HepG2 (cell line): ENCODE data around the gene FOXN3. TPM values are rescaled to one million over a fixed set of nuclear protein-coding genes. Genes with fewer than 3 reads are reported as not detected.
A peak's percentile ranks its signal among the peaks of the same experiment; 100 is the strongest.

Experiments
- ATAC-seq: fragments of 200-7000 bp; cut with Tn5 transposase; 3 replicates; pipeline ENCODE4 v1.9.1; 2020; ENCODE audit warnings: mild to moderate bottlenecking, moderate library complexity
- BruUV-seq: library from RNA; stranded (reverse); fragments of 400-500 nt; replicated peaks from 2 replicates; lab custom pipeline; 2021; lab: Mats Ljungman, UMichigan
- CTCF ChIA-PET: fragments of 300-600 bp; formaldehyde crosslinking; extraction: SDS; loops from one replicate; lab custom pipeline; 2021; ENCODE audit warnings: low total read pairs, inconsistent platforms, low intra/inter-chr PET ratio; lab: Yijun Ruan, JAX
- POLR2A ChIA-PET: fragments of 350-600 bp; sonication (Branson Sonifier 250); formaldehyde crosslinking; loops from one replicate; lab custom pipeline; 2020; ENCODE audit warnings: antibody characterized with exemption, inconsistent platforms; lab: Yijun Ruan, JAX
- DNase-seq: peaks from one replicate; pipeline ENCODE4 v3.0.0-alpha.2; 2015; ENCODE audit warnings: low spot score
- FAIRE-seq: peaks from 3 replicates; lab custom pipeline; 2011; peaks lifted over from hg19 to GRCh38; lab: Jason Lieb, UNC
- H2AFZ ChIP-seq: one replicate; pipeline ENCODE4 v1.6.1; 2011; ENCODE audit warnings: low read length, inconsistent platforms
- H3K27ac ChIP-seq: fragments of 300-600 bp; 3 replicates; pipeline ENCODE4 v1.8.0; 2011; ENCODE audit warnings: mixed run types, mild to moderate bottlenecking, mixed read lengths, low read length, inconsistent platforms; ENCODE audit not compliant: insufficient read depth; ENCODE audit errors: extremely low read length
- H3K27me3 ChIP-seq, 2 experiments: fragments of 200-600 bp in 1 of 2; 2 replicates in 1 of 2; 3 replicates in 1 of 2; pipeline versions ENCODE4 v1.6.0 to v1.8.0; 2011; ENCODE audit warnings: low read length in 2 of 2, mild to moderate bottlenecking in 2 of 2, moderate library complexity in 2 of 2, inconsistent platforms in 1 of 2; ENCODE audit not compliant: insufficient read depth in 2 of 2, control insufficient read depth in 1 of 2
- H3K36me3 ChIP-seq, 2 experiments: fragments of 200-600 bp in 1 of 2; replicated peaks in 1 of 2; 2 replicates in 1 of 2; 3 replicates in 1 of 2; pipeline versions ENCODE4 v1.5.1 to v1.8.0; 2011; ENCODE audit warnings: low read length in 2 of 2, inconsistent platforms in 1 of 2; ENCODE audit not compliant: insufficient read depth in 2 of 2, control insufficient read depth in 1 of 2
- H3K4me1 ChIP-seq: 2 replicates; pipeline ENCODE4 v1.5.1; 2012; ENCODE audit warnings: low read length, inconsistent platforms; ENCODE audit not compliant: insufficient read depth
- H3K4me2 ChIP-seq: 2 replicates; pipeline ENCODE4 v1.6.0; 2011; ENCODE audit warnings: low read depth, low read length, inconsistent platforms
- H3K4me3 ChIP-seq, 3 experiments: fragments of 200-600 bp in 1 of 3; sonication (generic), shearing (Covaris generic) in 1 of 3; replicated peaks in 1 of 3; 2 replicates each; pipeline ENCODE4 v1.5.1; 2011 to 2016; ENCODE audit warnings: low read length in 3 of 3, inconsistent platforms in 2 of 3, low read depth in 2 of 3, mild to moderate bottlenecking in 2 of 3, control low read depth in 1 of 3, mixed read lengths in 1 of 3; ENCODE audit not compliant: insufficient read depth in 1 of 3
- H3K79me2 ChIP-seq: one replicate; pipeline ENCODE4 v1.6.1; 2011; ENCODE audit warnings: low read length, inconsistent platforms; ENCODE audit not compliant: insufficient read depth
- H3K9ac ChIP-seq: 2 replicates; pipeline ENCODE4 v1.6.0; 2011; ENCODE audit warnings: mild to moderate bottlenecking, low read depth, low read length, inconsistent platforms; ENCODE audit not compliant: insufficient read depth
- H3K9me3 ChIP-seq: 2 replicates; pipeline ENCODE4 v1.5.1; 2012; ENCODE audit warnings: mild to moderate bottlenecking, low read length
- H4K20me1 ChIP-seq: 2 replicates; pipeline ENCODE4 v1.6.0; 2011; ENCODE audit warnings: inconsistent platforms, mild to moderate bottlenecking, low read length, moderate library complexity; ENCODE audit not compliant: insufficient read depth
- CEBPB ChIP-seq: IDR thresholded peaks from 2 replicates; pipeline ENCODE4 v1.6.1; 2011; ENCODE audit warnings: low read depth, low read length, improper control_type of control experiment, borderline replicate concordance
- CENPT ChIP-seq: sonication (generic); formaldehyde crosslinking; IDR thresholded peaks from 2 replicates; pipeline ENCODE4 v1.8.0; 2022; ENCODE audit warnings: low read depth, mild to moderate bottlenecking, moderate library complexity, missing genetic modification reagents
- CSRNP1 ChIP-seq: sonication (generic); formaldehyde crosslinking; IDR thresholded peaks from 2 replicates; pipeline ENCODE4 v1.8.1; 2023; ENCODE audit warnings: mild to moderate bottlenecking, missing genetic modification reagents
- ELF3 ChIP-seq: IDR thresholded peaks from 2 replicates; pipeline ENCODE4 v1.6.1; 2016; ENCODE audit warnings: missing genetic modification reagents, missing compliant biosample characterization
- GLI4 ChIP-seq: sonication (generic); formaldehyde crosslinking; IDR thresholded peaks from 2 replicates; pipeline ENCODE4 v1.5.1; 2020; ENCODE audit warnings: missing genetic modification reagents, mild to moderate bottlenecking, moderate library complexity, borderline replicate concordance
- HNF4A ChIP-seq: sonication (generic); formaldehyde crosslinking; IDR thresholded peaks from 2 replicates; pipeline ENCODE4 v1.4.0; 2020; ENCODE audit warnings: missing genetic modification reagents
- SOX5 ChIP-seq: IDR thresholded peaks from 2 replicates; pipeline ENCODE4 v1.6.1; 2016; ENCODE audit warnings: borderline replicate concordance
- ZFP91 ChIP-seq: sonication (generic); formaldehyde crosslinking; IDR thresholded peaks from 2 replicates; pipeline ENCODE4 v1.9.0; 2022; ENCODE audit warnings: missing genetic modification reagents, mild to moderate bottlenecking, borderline replicate concordance
- ZNF382 ChIP-seq: sonication (generic); formaldehyde crosslinking; IDR thresholded peaks from 2 replicates; pipeline ENCODE4 v1.5.0; 2020; ENCODE audit warnings: missing genetic modification reagents, mild to moderate bottlenecking, borderline replicate concordance
- ZNF737 ChIP-seq: sonication (generic); formaldehyde crosslinking; IDR thresholded peaks from 2 replicates; pipeline ENCODE4 v1.5.0; 2020; ENCODE audit warnings: missing genetic modification reagents, mild to moderate bottlenecking, borderline replicate concordance
- ZSCAN22 ChIP-seq: sonication (generic); formaldehyde crosslinking; IDR thresholded peaks from 2 replicates; pipeline ENCODE4 v1.4.0; 2020; ENCODE audit warnings: mild to moderate bottlenecking, missing genetic modification reagents
- WGBS: methylation state at CpG from one replicate; pipeline ENCODE4 v1.1.6; 2017; ENCODE audit warnings: low lambda C conversion rate; 5-methylcytosine and 5-hydroxymethylcytosine counted together
- in situ Hi-C: cut with HindIII; loops from 2 replicates; pipeline ENCODE4 v1.10.0; 2017; ENCODE audit warnings: low pct_unique_long_range_greater_than_20kb; ENCODE audit not compliant: extremely low pct_ligation_motif_present
- intact Hi-C: fragments of 100-400 bp; cut with micrococcal nuclease; formaldehyde crosslinking; loops from one replicate; pipeline ENCODE4 v1.10.0; 2022; ENCODE audit not compliant: unreplicated experiment
- polyA plus RNA-seq, 8 experiments: library from polyadenylated mRNA; depleted of rRNA in 3 of 8; stranded (reverse) in 7 of 8; unstranded in 1 of 8; fragments of >200 nt; fragmentation: Illumina TruSeq in 4 of 8; extraction: Trizol in 4 of 8; gene quantifications; 2 replicates each; pipeline versions ENCODE4 v1.2.1 to v1.2.3, GENCODE V29; 2011 to 2016; ENCODE audit warnings: low read depth in 4 of 8, missing spikeins in 1 of 8, mixed read lengths in 1 of 8; ENCODE audit not compliant: insufficient read depth in 1 of 8
- total RNA-seq, 5 experiments: library from RNA; depleted of rRNA; stranded (reverse); fragments of >200 nt; fragmentation: Illumina TruSeq; extraction: Trizol; gene quantifications; 2 replicates each; pipeline ENCODE4 v1.2.3, GENCODE V29; 2016; ENCODE audit warnings: low read depth in 1 of 5

Gene FOXN3
- total and polyA plus RNA-seq, 2 of the 13 experiments (the other 11 are each of a cell fraction or from before 2014, with no cell fraction given), result 32.4 to 70.2 TPM

GRCh38 chr14:89131004-89131750 is 285.9 kb downstream of the FOXN3 start (continued):
- no peak for TF ChIP-seq ZFP91 (CRISPR knock-in tag)
- TF ChIP-seq SOX5 (CRISPR knock-in tag), result no peak
- no peak for TF ChIP-seq HNF4A
- TF ChIP-seq GLI4 (CRISPR knock-in tag), result no peak
- no peak for TF ChIP-seq ZNF737 (CRISPR knock-in tag)
- TF ChIP-seq ZNF382 (CRISPR knock-in tag), result no peak

- WGBS, result 35% methylated on average over 6 of the region's 6 CpGs
- peaks cover 0 to 3% of the 10 kb centered on the region in 2 experiments; a peak in 4 of 5 replicates for H3K27me3 ChIP-seq
- 0 out of 2 replicates have a peak, but pooled peaks cover 6% of the 10 kb centered on the region for H3K4me1 ChIP-seq
- POLR2A ChIA-PET, result no interaction called here
- peak; percentile 56 for FAIRE-seq
- DNase-seq, result no peak
- no peak overlapping the region for H3K9ac ChIP-seq
- H3K27ac ChIP-seq, result no peak overlapping the region
- TF ChIP-seq CENPT (CRISPR knock-in tag), result no peak
- TF ChIP-seq CSRNP1 (CRISPR knock-in tag), result no peak
- TF ChIP-seq ZSCAN22 (CRISPR knock-in tag), result no peak
- 0 out of 2 replicates have a peak, but pooled peaks have one; percentile 17 for TF ChIP-seq ELF3 (CRISPR knock-in tag)
- TF ChIP-seq CEBPB, result peak; percentile 32; the same call in 1 of the 2 replicates
- H3K79me2 ChIP-seq, result no peaks in the 10 kb centered on the region
- BruUV-seq, result no TSS peak
- no peaks in the 10 kb centered on the region for H3K9me3 ChIP-seq
- no peak overlapping the region for H3K4me2 ChIP-seq
- in situ Hi-C loops, result no loop called here
- intact Hi-C loops, result no loop called here
- H3K4me3 ChIP-seq, result no peak overlapping the region
- H3K36me3 ChIP-seq, result no peaks in the 10 kb centered on the region
- H2AFZ ChIP-seq, result no peak overlapping the region
- ATAC-seq, result peak; percentile 52; the same call in 1 of the 3 replicates
- CTCF ChIA-PET, result no interaction called here
- no peaks in the 10 kb centered on the region for H4K20me1 ChIP-seq
These were observed 287.5 kb downstream of the FOXN3 start for GRCh38 chr14:89129570-89129969.
